ENCODE results near the gene HNRNPA0. TPM values are rescaled to one million over a fixed set of nuclear protein-coding genes. Genes with fewer than 3 reads are reported as not detected.

The HNRNPA0 gene
- polyA plus RNA-seq, 3 donors = 8.3 to 15.5 (median 10.8) TPM

DNA sequence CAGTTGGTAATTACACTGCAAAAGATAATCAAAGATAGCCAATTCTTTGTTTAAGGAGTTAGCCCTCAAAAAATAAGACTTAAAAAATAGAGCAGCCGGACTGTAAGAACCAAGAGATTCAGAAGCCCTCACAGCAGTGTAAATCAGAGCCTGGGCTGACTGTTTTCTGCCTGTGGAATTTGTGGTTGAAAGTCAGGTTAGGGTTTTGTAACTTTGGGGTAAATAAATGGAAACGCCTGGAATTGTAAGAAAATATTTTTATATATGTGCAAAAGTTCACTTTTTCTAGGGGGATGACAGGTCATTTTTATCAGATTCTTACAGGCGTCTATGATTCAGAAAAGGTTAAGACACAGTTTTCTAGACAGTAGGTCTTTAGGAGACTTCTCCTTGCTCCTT is 53.9 kb downstream of the HNRNPA0 start:
- H3K4me3 ChIP-seq (replicated peaks in 1 of 3; ENCODE audit: low read depth in 2 of 3, low read length in 3 of 3) = no peak overlapping the region
- no peak overlapping the region for H3K4me2 ChIP-seq (replicated peaks; ENCODE audit: extremely low read depth, low read length, poor library complexity, severe bottlenecking)
- Mint-ChIP-seq H3K27me3 (ENCODE audit: low read depth in 3 of 3) (peaks cover 0 to 8% (median 1%) of the 10 kb centered on the region in 3 donors), H3K36me3 (no peaks in the 10 kb centered on the region), H3K9me3 (no peaks in the 10 kb centered on the region), H3K4me1 (peaks cover 9% of the 10 kb centered on the region), H3K4me3 (no peak overlapping the region), H3K27ac (no peak overlapping the region)
- peaks cover 0 to 6% of the 10 kb centered on the region in 2 donors for H3K4me1 ChIP-seq (ENCODE audit: control insufficient read depth in 1 of 2, insufficient read depth in 2 of 2, low read length in 2 of 2)
- H4K20me1 ChIP-seq (ENCODE audit: insufficient read depth, low read length) = no peaks in the 10 kb centered on the region
- no peak overlapping the region for H3K27ac ChIP-seq (ENCODE audit: low read depth in 1 of 2, low read length in 2 of 2)
- H3K36me3 ChIP-seq (replicated peaks in 1 of 2; ENCODE audit: control insufficient read depth in 1 of 2, insufficient read depth in 2 of 2, low read length in 2 of 2) = no peaks in the 10 kb centered on the region
- no CpG with 5 or more reads among the region's 3 CpGs for WGBS (ENCODE audit: insufficient coverage)
- no peak overlapping the region for H3K9ac ChIP-seq (ENCODE audit: insufficient read depth, low read length, poor library complexity, severe bottlenecking)
- TF ChIP-seq, protein P1, sequence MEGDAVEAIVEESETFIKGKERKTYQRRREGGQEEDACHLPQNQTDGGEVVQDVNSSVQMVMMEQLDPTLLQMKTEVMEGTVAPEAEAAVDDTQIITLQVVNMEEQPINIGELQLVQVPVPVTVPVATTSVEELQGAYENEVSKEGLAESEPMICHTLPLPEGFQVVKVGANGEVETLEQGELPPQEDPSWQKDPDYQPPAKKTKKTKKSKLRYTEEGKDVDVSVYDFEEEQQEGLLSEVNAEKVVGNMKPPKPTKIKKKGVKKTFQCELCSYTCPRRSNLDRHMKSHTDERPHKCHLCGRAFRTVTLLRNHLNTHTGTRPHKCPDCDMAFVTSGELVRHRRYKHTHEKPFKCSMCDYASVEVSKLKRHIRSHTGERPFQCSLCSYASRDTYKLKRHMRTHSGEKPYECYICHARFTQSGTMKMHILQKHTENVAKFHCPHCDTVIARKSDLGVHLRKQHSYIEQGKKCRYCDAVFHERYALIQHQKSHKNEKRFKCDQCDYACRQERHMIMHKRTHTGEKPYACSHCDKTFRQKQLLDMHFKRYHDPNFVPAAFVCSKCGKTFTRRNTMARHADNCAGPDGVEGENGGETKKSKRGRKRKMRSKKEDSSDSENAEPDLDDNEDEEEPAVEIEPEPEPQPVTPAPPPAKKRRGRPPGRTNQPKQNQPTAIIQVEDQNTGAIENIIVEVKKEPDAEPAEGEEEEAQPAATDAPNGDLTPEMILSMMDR (IDR thresholded peaks at IDR 0.05) = no peak
- intact Hi-C loops (cut with micrococcal nuclease) = no loop called here
- no peak overlapping the region for H2AFZ ChIP-seq (ENCODE audit: insufficient read depth, low read depth, low read length, poor library complexity, severe bottlenecking)
- H3K79me2 ChIP-seq (ENCODE audit: insufficient read depth, low read length) = no peaks in the 10 kb centered on the region
- no peaks in the 10 kb centered on the region for H3K9me3 ChIP-seq (replicated peaks in 1 of 2; ENCODE audit: control insufficient read depth in 1 of 2, insufficient read depth in 1 of 2, low read length in 2 of 2)
- no peaks in the 10 kb centered on the region for H3K27me3 ChIP-seq (ENCODE audit: control insufficient read depth in 2 of 2, insufficient read depth in 2 of 2, low read length in 2 of 2)
- DNase-seq = no peak

DNA sequence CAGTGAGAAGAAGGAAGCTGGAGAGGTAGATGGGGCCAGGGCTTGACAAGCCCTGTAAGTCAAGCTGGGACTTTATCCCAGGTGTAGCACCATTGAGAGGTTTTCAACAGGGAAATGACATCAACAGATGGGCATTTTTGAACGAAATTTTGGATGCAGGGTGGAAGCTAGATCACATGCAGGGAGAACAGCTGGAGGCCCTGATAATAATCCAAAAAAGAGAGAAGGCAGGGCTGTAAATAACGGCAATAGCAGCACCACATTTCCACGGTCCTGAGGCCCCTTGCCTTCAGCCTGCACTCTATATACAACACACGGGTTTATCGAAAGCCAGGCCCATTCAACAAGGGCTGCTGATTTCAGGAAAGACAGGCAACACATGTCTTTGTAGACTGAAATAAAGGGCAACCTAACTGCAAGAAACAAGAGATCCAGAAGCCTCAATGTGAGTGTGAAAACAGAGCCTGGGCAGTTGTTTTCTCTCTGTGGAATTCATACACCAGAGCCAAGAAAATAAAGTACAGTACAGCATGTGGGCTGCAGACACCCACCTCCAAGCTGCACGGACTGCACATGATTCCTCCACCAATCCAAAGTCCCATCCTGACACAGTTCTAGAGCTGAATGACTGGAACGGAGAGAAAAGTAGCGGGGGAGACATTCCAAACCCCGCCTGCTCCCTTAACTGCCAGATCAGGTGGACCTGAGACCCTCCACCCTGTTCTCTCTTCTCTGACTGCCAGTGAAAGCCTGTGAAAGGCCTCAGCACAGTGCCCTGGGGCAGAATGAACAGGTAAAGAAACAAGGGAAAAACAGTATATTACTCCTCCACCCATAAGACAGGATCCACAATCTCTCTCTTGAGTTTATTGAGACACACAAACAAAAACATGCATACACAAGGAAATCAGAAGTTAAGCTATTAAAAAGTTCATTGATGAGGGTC is 54.6 kb downstream of the HNRNPA0 start:
- no peak for DNase-seq
- Mint-ChIP-seq H3K4me1 (peaks cover 13% of the 10 kb centered on the region), H3K27ac (no peak overlapping the region), H3K36me3 (no peaks in the 10 kb centered on the region), H3K4me3 (no peak overlapping the region), H3K9me3 (no peaks in the 10 kb centered on the region), H3K27me3 (ENCODE audit: low read depth in 3 of 3) (peaks cover 0 to 5% (median 3%) of the 10 kb centered on the region in 3 donors)
- Histone ChIP-seq H3K9me3 (replicated peaks in 1 of 2; ENCODE audit: control insufficient read depth in 1 of 2, insufficient read depth in 1 of 2, low read length in 2 of 2) (no peaks in the 10 kb centered on the region), H3K4me1 (ENCODE audit: control insufficient read depth in 1 of 2, insufficient read depth in 2 of 2, low read length in 2 of 2) (peaks cover 0 to 6% of the 10 kb centered on the region in 2 donors), H4K20me1 (ENCODE audit: insufficient read depth, low read length) (no peaks in the 10 kb centered on the region), H3K27ac (ENCODE audit: low read depth in 1 of 2, low read length in 2 of 2) (no peak overlapping the region), H2AFZ (ENCODE audit: insufficient read depth, low read depth, low read length, poor library complexity, severe bottlenecking) (no peak overlapping the region), H3K4me2 (replicated peaks; ENCODE audit: extremely low read depth, low read length, poor library complexity, severe bottlenecking) (no peak overlapping the region), H3K9ac (ENCODE audit: insufficient read depth, low read length, poor library complexity, severe bottlenecking) (no peak overlapping the region), H3K27me3 (ENCODE audit: control insufficient read depth in 2 of 2, insufficient read depth in 2 of 2, low read length in 2 of 2) (no peaks in the 10 kb centered on the region), H3K79me2 (ENCODE audit: insufficient read depth, low read length) (no peaks in the 10 kb centered on the region), H3K36me3 (replicated peaks in 1 of 2; ENCODE audit: control insufficient read depth in 1 of 2, insufficient read depth in 2 of 2, low read length in 2 of 2) (no peaks in the 10 kb centered on the region), H3K4me3 (replicated peaks in 1 of 3; ENCODE audit: low read depth in 2 of 3, low read length in 3 of 3) (no peak overlapping the region)
- TF ChIP-seq, protein P1 (IDR thresholded peaks at IDR 0.05) = no peak
- intact Hi-C loops (cut with micrococcal nuclease) = no loop called here
- WGBS (ENCODE audit: insufficient coverage) = 70% methylated on average over 5 of the region's 9 CpGs

All from CD14-positive monocyte (primary cell).